Lung (tissue), 12 donors: Measurements from ENCODE around the gene UBE2K. TPM values are rescaled to one million over a fixed set of nuclear protein-coding genes. Genes with fewer than 3 reads are reported as not detected.

Source experiments
- ATAC-seq: fragments of 200-7000 bp; cut with Tn5 transposase; one replicate; pipeline ENCODE4 v1.9.1; 2020; ENCODE audit warnings: moderate number of reproducible peaks; ENCODE audit not compliant: insufficient read depth, low FRiP score
- DNase-seq, 3 donors: peaks; one replicate each; pipeline ENCODE4 v3.0.0-alpha.2; 2013 to 2017
- H3K27ac ChIP-seq, 2 donors: one replicate each; pipeline ENCODE4 v1.5.1; 2013; ENCODE audit warnings: mild to moderate bottlenecking in 2 of 2, moderate library complexity in 2 of 2, control low read depth in 1 of 2, inconsistent platforms in 1 of 2, low read depth in 1 of 2, low read length in 1 of 2
- H3K27me3 ChIP-seq, 3 donors: one replicate each; pipeline ENCODE4 v1.5.1; 2013; ENCODE audit warnings: low read length in 2 of 3; ENCODE audit not compliant: control insufficient read depth in 3 of 3, insufficient read depth in 3 of 3
- H3K36me3 ChIP-seq, 4 donors: one replicate each; pipeline ENCODE4 v1.5.1; 2013; ENCODE audit warnings: low read length in 4 of 4, mild to moderate bottlenecking in 1 of 4, moderate library complexity in 1 of 4; ENCODE audit not compliant: control insufficient read depth in 4 of 4, insufficient read depth in 4 of 4
- H3K4me1 ChIP-seq, 5 donors: one replicate each; pipeline ENCODE4 v1.5.1; 2013; ENCODE audit warnings: low read length in 5 of 5, mild to moderate bottlenecking in 2 of 5, moderate library complexity in 1 of 5; ENCODE audit not compliant: control insufficient read depth in 5 of 5, insufficient read depth in 5 of 5
- H3K4me3 ChIP-seq: one replicate; pipeline ENCODE4 v1.5.1; 2013; ENCODE audit warnings: mild to moderate bottlenecking, control low read depth, moderate library complexity
- H3K9ac ChIP-seq, 2 donors: one replicate each; pipeline ENCODE4 v1.5.1; 2013; ENCODE audit warnings: low read length in 2 of 2, control low read depth in 1 of 2; ENCODE audit not compliant: insufficient read depth in 1 of 2
- H3K9me3 ChIP-seq, 4 donors: one replicate each; pipeline ENCODE4 v1.5.1; 2013; ENCODE audit warnings: low read length in 3 of 4, mild to moderate bottlenecking in 1 of 4, moderate library complexity in 1 of 4; ENCODE audit not compliant: control insufficient read depth in 4 of 4, insufficient read depth in 3 of 4
- CTCF ChIP-seq: IDR thresholded peaks from 2 replicates; pipeline ENCODE4 v1.5.1; 2012; ENCODE audit warnings: mild to moderate bottlenecking; ENCODE audit errors: control extremely low read depth, extremely low read depth
- WGBS, 2 donors: extraction: QIAGEN DNeasy Blood & Tissue Kit; methylation state at CpG; one replicate each; pipeline ENCODE4 v1.1.7; 2013; 5-methylcytosine and 5-hydroxymethylcytosine counted together
- polyA plus RNA-seq, 2 donors: library from polyadenylated mRNA; stranded (reverse); fragments of 200-250 nt; gene quantifications; one replicate each; pipeline ENCODE4 v1.2.1, GENCODE V29; 2013
- total RNA-seq, 2 donors: library from RNA; depleted of rRNA in 1 of 2; stranded (reverse); fragments of >200 nt in 1 of 2; gene quantifications; one replicate each; pipeline ENCODE4 v1.2.1, GENCODE V29; 2014 to 2021
- donor health status: control.
- donor health status: control.
- donor health status: Bipolar disorder and iron deficiency.
- donor health status: healthy.
- donor health status: DM: yes; HTN: yes; CAD: no.

UBE2K gene
- total and polyA plus RNA-seq, 4 donors = 32.1 to 54.6 (median 35.0) TPM

- no peaks in the 10 kb centered on the region for H3K4me1 ChIP-seq
- DNase-seq (peak in 2 of 3 donors; percentile 12 to 14), ATAC-seq (no peak)
- no peaks in the 10 kb centered on the region for H3K36me3 ChIP-seq
- TF ChIP-seq CTCF = no peak
- 80 to 85% methylated on average over 7 of the region's 7 CpGs for WGBS, 2 donors
- H3K9me3 ChIP-seq = no peaks in the 10 kb centered on the region
- no peak overlapping the region for H3K9ac ChIP-seq
- no peak overlapping the region for H3K27ac ChIP-seq
- H3K4me3 ChIP-seq = no peak overlapping the region
- no peaks in the 10 kb centered on the region for H3K27me3 ChIP-seq
Observed at GRCh38 chr4:39814403-39815185, 116.7 kb downstream of the UBE2K start.

- Histone ChIP-seq H3K4me1 (no peaks in the 10 kb centered on the region), H3K27ac (no peak overlapping the region), H3K27me3 (no peaks in the 10 kb centered on the region), H3K4me3 (no peak overlapping the region), H3K9ac (no peak overlapping the region), H3K9me3 (no peaks in the 10 kb centered on the region), H3K36me3 (peaks cover 0 to 7% (median 3%) of the 10 kb centered on the region in 4 donors)
- TF ChIP-seq CTCF = no peak
- DNase-seq (no peak), ATAC-seq (no peak)
- 86 to 95% methylated on average over 5 of the region's 5 CpGs for WGBS, 2 donors
Observed at GRCh38 chr4:39818646-39819045, 120.7 kb downstream of the UBE2K start.

GRCh38 chr4:39820186-39820585 lies 122.2 kb downstream of the UBE2K start:
- Histone ChIP-seq H3K4me1 (no peaks in the 10 kb centered on the region), H3K27me3 (no peaks in the 10 kb centered on the region), H3K36me3 (peaks cover 3 to 13% (median 3%) of the 10 kb centered on the region in 4 donors), H3K9me3 (no peaks in the 10 kb centered on the region), H3K9ac (no peak overlapping the region), H3K4me3 (no peak overlapping the region), H3K27ac (no peak overlapping the region)
- no peak for TF ChIP-seq CTCF
- WGBS, 2 donors = 69 to 78% methylated on average over 5 of the region's 5 CpGs
- ATAC-seq (no peak), DNase-seq (no peak)
